ENCODE results near the gene HEXA. TPM values are rescaled to one million over a fixed set of nuclear protein-coding genes. Genes with fewer than 3 reads are reported as not detected.
"Not testable (repeated sequence)": the region's sequence is repeated elsewhere in the genome, so short reads cannot be mapped to it uniquely, and the experiment has no call there.

Gene HEXA
- polyA plus RNA-seq, 1 donor (not counting 4 experiments of a cell fraction or from before 2014, with no cell fraction given): 53.5 TPM

GRCh38 chr15:72415304-72415703 is 39.5 kb upstream of the HEXA start:
- no peaks in the 10 kb centered on the region for H3K27me3 ChIP-seq (ENCODE audit: control insufficient read depth, extremely low read depth, insufficient read depth, low read length)
- dilution Hi-C loops (cut with MboI; ENCODE audit: extremely low pct_ligation_motif_present, low sequenced_read_pairs): no loop called here
- H3K9me1 ChIP-seq (ENCODE audit: control insufficient read depth, extremely low read depth, insufficient read depth, low read length): no peaks in the 10 kb centered on the region
- no peak overlapping the region for H3K9ac ChIP-seq (ENCODE audit: control insufficient read depth, extremely low read depth, insufficient read depth, low read length)
- no peaks in the 10 kb centered on the region for H3K9me3 ChIP-seq (ENCODE audit: control insufficient read depth, low read depth, low read length)
- TF ChIP-seq CTCF (optimal IDR thresholded peaks at IDR 0.05 in 1 of 3, IDR thresholded peaks at IDR 0.05 in 1 of 3, conservative IDR thresholded peaks at IDR 0.05 in 1 of 3; ENCODE audit: extremely low read depth in 1 of 3, insufficient read depth in 2 of 3, low read length in 3 of 3): no peak
- TF ChIP-seq EZH2 (IDR thresholded peaks at IDR 0.05; ENCODE audit: low read length): no peak
- no peaks in the 10 kb centered on the region for H3K4me1 ChIP-seq (ENCODE audit: control insufficient read depth, extremely low read depth, insufficient read depth, low read length)
- H3K36me3 ChIP-seq (ENCODE audit: control insufficient read depth in 2 of 2, extremely low read depth in 1 of 2, insufficient read depth in 2 of 2, low read length in 2 of 2): no peaks in the 10 kb centered on the region
- no peaks in the 10 kb centered on the region for H4K20me1 ChIP-seq (ENCODE audit: control insufficient read depth, extremely low read depth, insufficient read depth, low read length)
- H3K4me2 ChIP-seq (ENCODE audit: control insufficient read depth, extremely low read depth, insufficient read depth, low read depth, low read length): no peak overlapping the region
- no peak overlapping the region for H2AFZ ChIP-seq (ENCODE audit: control insufficient read depth, low read length)
- H3K27ac ChIP-seq (ENCODE audit: control insufficient read depth, insufficient read depth, low read length): no peak overlapping the region
- DNase-seq (ENCODE audit: low read depth, low spot score) (no peak), FAIRE-seq (no peak)
- H3K79me2 ChIP-seq (ENCODE audit: control insufficient read depth, insufficient read depth, low read length): no peaks in the 10 kb centered on the region
- H3K4me3 ChIP-seq (ENCODE audit: control insufficient read depth in 2 of 3, extremely low read depth in 1 of 3, insufficient read depth in 2 of 3, low read depth in 1 of 3, low read length in 3 of 3): no peak overlapping the region

- H3K9ac ChIP-seq (ENCODE audit: control insufficient read depth, extremely low read depth, insufficient read depth, low read length); DNase-seq (ENCODE audit: low read depth, low spot score); H3K27me3 ChIP-seq (ENCODE audit: control insufficient read depth, extremely low read depth, insufficient read depth, low read length); H3K9me1 ChIP-seq (ENCODE audit: control insufficient read depth, extremely low read depth, insufficient read depth, low read length); FAIRE-seq; dilution Hi-C loops (cut with MboI; ENCODE audit: extremely low pct_ligation_motif_present, low sequenced_read_pairs); H3K79me2 ChIP-seq (ENCODE audit: control insufficient read depth, insufficient read depth, low read length); H4K20me1 ChIP-seq (ENCODE audit: control insufficient read depth, extremely low read depth, insufficient read depth, low read length); H3K4me2 ChIP-seq (ENCODE audit: control insufficient read depth, extremely low read depth, insufficient read depth, low read depth, low read length); H3K27ac ChIP-seq (ENCODE audit: control insufficient read depth, insufficient read depth, low read length); H2AFZ ChIP-seq (ENCODE audit: control insufficient read depth, low read length); H3K4me3 ChIP-seq (ENCODE audit: control insufficient read depth in 2 of 3, extremely low read depth in 1 of 3, insufficient read depth in 2 of 3, low read depth in 1 of 3, low read length in 3 of 3); H3K36me3 ChIP-seq (ENCODE audit: control insufficient read depth in 2 of 2, extremely low read depth in 1 of 2, insufficient read depth in 2 of 2, low read length in 2 of 2); H3K9me3 ChIP-seq (ENCODE audit: control insufficient read depth, low read depth, low read length); H3K4me1 ChIP-seq (ENCODE audit: control insufficient read depth, extremely low read depth, insufficient read depth, low read length): not testable (repeated sequence)
Measured at GRCh38 chr15:72413337-72413736, 37.5 kb upstream of the HEXA start.

GRCh38 chr15:72411544-72411943 is 35.7 kb upstream of the HEXA start:
- dilution Hi-C loops (cut with MboI; ENCODE audit: extremely low pct_ligation_motif_present, low sequenced_read_pairs): no loop called here
- FAIRE-seq (no peak), DNase-seq (ENCODE audit: low read depth, low spot score) (no peak)
- no peaks in the 10 kb centered on the region for H3K9me3 ChIP-seq (ENCODE audit: control insufficient read depth, low read depth, low read length)
- no peaks in the 10 kb centered on the region for H3K36me3 ChIP-seq (ENCODE audit: control insufficient read depth in 2 of 2, extremely low read depth in 1 of 2, insufficient read depth in 2 of 2, low read length in 2 of 2)
- no peak for TF ChIP-seq EZH2 (IDR thresholded peaks at IDR 0.05; ENCODE audit: low read length)
- no peak overlapping the region for H3K9ac ChIP-seq (ENCODE audit: control insufficient read depth, extremely low read depth, insufficient read depth, low read length)
- H3K9me1 ChIP-seq (ENCODE audit: control insufficient read depth, extremely low read depth, insufficient read depth, low read length): no peaks in the 10 kb centered on the region
- no peak overlapping the region for H3K4me2 ChIP-seq (ENCODE audit: control insufficient read depth, extremely low read depth, insufficient read depth, low read depth, low read length)
- H3K4me3 ChIP-seq (ENCODE audit: control insufficient read depth in 2 of 3, extremely low read depth in 1 of 3, insufficient read depth in 2 of 3, low read depth in 1 of 3, low read length in 3 of 3): no peak overlapping the region
- no peaks in the 10 kb centered on the region for H3K79me2 ChIP-seq (ENCODE audit: control insufficient read depth, insufficient read depth, low read length)
- no peak overlapping the region for H3K27ac ChIP-seq (ENCODE audit: control insufficient read depth, insufficient read depth, low read length)
- H4K20me1 ChIP-seq (ENCODE audit: control insufficient read depth, extremely low read depth, insufficient read depth, low read length): no peaks in the 10 kb centered on the region
- no peaks in the 10 kb centered on the region for H3K4me1 ChIP-seq (ENCODE audit: control insufficient read depth, extremely low read depth, insufficient read depth, low read length)
- H2AFZ ChIP-seq (ENCODE audit: control insufficient read depth, low read length): no peak overlapping the region
- peaks cover 6% of the 10 kb centered on the region for H3K27me3 ChIP-seq (ENCODE audit: control insufficient read depth, extremely low read depth, insufficient read depth, low read length)

All from keratinocyte (primary cell).